ENCODE measurements around the gene TRIM24.

DNA sequence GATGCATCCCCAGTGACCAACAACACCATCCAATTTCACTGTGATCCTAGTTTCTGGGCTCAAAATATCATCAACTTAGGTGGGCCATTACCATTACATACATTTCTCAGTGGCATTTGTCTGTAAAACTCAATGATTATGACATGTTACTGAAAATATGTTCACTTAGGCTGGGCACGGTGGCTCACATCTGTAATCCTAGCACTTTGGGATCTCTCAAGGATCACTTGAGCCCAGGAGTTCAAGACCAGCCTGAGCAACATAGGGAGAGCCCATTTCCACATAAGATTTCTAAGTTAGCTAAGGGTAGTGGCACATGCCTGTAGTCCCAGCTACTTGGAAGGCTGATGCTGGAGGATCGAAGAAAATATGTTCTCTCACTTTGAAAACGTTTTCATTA lies 91.0 kb downstream of the TRIM24 start:
- TF ChIP-seq, protein P1, sequence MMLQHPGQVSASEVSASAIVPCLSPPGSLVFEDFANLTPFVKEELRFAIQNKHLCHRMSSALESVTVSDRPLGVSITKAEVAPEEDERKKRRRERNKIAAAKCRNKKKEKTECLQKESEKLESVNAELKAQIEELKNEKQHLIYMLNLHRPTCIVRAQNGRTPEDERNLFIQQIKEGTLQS (IDR thresholded peaks at IDR 0.05) = no peak
- TF ChIP-seq, protein P2, sequence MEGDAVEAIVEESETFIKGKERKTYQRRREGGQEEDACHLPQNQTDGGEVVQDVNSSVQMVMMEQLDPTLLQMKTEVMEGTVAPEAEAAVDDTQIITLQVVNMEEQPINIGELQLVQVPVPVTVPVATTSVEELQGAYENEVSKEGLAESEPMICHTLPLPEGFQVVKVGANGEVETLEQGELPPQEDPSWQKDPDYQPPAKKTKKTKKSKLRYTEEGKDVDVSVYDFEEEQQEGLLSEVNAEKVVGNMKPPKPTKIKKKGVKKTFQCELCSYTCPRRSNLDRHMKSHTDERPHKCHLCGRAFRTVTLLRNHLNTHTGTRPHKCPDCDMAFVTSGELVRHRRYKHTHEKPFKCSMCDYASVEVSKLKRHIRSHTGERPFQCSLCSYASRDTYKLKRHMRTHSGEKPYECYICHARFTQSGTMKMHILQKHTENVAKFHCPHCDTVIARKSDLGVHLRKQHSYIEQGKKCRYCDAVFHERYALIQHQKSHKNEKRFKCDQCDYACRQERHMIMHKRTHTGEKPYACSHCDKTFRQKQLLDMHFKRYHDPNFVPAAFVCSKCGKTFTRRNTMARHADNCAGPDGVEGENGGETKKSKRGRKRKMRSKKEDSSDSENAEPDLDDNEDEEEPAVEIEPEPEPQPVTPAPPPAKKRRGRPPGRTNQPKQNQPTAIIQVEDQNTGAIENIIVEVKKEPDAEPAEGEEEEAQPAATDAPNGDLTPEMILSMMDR (IDR thresholded peaks at IDR 0.05; ENCODE audit: low read depth, low read length, missing input control) = no peak
- TF ChIP-seq SP1 (IDR thresholded peaks at IDR 0.05) = no peak
- TF ChIP-seq JUND (IDR thresholded peaks at IDR 0.05) = no peak
- TF ChIP-seq RAD21 (IDR thresholded peaks at IDR 0.05) = no peak
- TF ChIP-seq, protein P3, sequence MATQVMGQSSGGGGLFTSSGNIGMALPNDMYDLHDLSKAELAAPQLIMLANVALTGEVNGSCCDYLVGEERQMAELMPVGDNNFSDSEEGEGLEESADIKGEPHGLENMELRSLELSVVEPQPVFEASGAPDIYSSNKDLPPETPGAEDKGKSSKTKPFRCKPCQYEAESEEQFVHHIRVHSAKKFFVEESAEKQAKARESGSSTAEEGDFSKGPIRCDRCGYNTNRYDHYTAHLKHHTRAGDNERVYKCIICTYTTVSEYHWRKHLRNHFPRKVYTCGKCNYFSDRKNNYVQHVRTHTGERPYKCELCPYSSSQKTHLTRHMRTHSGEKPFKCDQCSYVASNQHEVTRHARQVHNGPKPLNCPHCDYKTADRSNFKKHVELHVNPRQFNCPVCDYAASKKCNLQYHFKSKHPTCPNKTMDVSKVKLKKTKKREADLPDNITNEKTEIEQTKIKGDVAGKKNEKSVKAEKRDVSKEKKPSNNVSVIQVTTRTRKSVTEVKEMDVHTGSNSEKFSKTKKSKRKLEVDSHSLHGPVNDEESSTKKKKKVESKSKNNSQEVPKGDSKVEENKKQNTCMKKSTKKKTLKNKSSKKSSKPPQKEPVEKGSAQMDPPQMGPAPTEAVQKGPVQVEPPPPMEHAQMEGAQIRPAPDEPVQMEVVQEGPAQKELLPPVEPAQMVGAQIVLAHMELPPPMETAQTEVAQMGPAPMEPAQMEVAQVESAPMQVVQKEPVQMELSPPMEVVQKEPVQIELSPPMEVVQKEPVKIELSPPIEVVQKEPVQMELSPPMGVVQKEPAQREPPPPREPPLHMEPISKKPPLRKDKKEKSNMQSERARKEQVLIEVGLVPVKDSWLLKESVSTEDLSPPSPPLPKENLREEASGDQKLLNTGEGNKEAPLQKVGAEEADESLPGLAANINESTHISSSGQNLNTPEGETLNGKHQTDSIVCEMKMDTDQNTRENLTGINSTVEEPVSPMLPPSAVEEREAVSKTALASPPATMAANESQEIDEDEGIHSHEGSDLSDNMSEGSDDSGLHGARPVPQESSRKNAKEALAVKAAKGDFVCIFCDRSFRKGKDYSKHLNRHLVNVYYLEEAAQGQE (IDR thresholded peaks at IDR 0.05) = no peak
- no peak for TF ChIP-seq TAF1 (conservative IDR thresholded peaks at IDR 0.05)
- TF ChIP-seq, protein P4, sequence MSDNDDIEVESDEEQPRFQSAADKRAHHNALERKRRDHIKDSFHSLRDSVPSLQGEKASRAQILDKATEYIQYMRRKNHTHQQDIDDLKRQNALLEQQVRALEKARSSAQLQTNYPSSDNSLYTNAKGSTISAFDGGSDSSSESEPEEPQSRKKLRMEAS (IDR thresholded peaks at IDR 0.05) = no peak
- TF ChIP-seq, protein P5, sequence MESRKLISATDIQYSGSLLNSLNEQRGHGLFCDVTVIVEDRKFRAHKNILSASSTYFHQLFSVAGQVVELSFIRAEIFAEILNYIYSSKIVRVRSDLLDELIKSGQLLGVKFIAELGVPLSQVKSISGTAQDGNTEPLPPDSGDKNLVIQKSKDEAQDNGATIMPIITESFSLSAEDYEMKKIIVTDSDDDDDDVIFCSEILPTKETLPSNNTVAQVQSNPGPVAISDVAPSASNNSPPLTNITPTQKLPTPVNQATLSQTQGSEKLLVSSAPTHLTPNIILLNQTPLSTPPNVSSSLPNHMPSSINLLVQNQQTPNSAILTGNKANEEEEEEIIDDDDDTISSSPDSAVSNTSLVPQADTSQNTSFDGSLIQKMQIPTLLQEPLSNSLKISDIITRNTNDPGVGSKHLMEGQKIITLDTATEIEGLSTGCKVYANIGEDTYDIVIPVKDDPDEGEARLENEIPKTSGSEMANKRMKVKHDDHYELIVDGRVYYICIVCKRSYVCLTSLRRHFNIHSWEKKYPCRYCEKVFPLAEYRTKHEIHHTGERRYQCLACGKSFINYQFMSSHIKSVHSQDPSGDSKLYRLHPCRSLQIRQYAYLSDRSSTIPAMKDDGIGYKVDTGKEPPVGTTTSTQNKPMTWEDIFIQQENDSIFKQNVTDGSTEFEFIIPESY (IDR thresholded peaks at IDR 0.05) = no peak
- TF ChIP-seq FOXA1 (IDR thresholded peaks at IDR 0.05) = no peak
- no peak for TF ChIP-seq GABPA (IDR thresholded peaks at IDR 0.05 in 1 of 2, conservative IDR thresholded peaks at IDR 0.05 in 1 of 2)
- no peak for TF ChIP-seq YY1 (IDR thresholded peaks at IDR 0.05)
- TF ChIP-seq EGR1 (IDR thresholded peaks at IDR 0.05; ENCODE audit: low read depth in 2 of 2) = no peak

All from liver (tissue), 3 donors.